Putamen (tissue), 1 donor: ENCODE measurements around the gene MRTFA.
"Not testable (repeated sequence)": the region's sequence is repeated elsewhere in the genome, so short reads cannot be mapped to it uniquely, and the experiment has no call there.

Experiments
- DNase-seq: peaks from one replicate; pipeline ENCODE4 v3.0.0-alpha.2; 2016; ENCODE audit warnings: low spot score

MRTFA gene

GRCh38 chr22:40521046-40521445 is 115.5 kb downstream of the MRTFA start:
- no peak for DNase-seq

GRCh38 chr22:40520562-40520961 is 116.0 kb downstream of the MRTFA start:
- no peak for DNase-seq

- DNase-seq = no peak
Measured at GRCh38 chr22:40519948-40520331, 116.6 kb downstream of the MRTFA start.

GRCh38 chr22:40519284-40519947 is 117.1 kb downstream of the MRTFA start:
- no peak for DNase-seq

GRCh38 chr22:40518840-40519239 is 117.7 kb downstream of the MRTFA start:
- no peak for DNase-seq

- DNase-seq = no peak
Measured at GRCh38 chr22:40517631-40518030, 118.9 kb downstream of the MRTFA start.

GRCh38 chr22:40516416-40516815 is 120.1 kb downstream of the MRTFA start:
- DNase-seq = no peak

GRCh38 chr22:40512426-40513136 is 123.9 kb downstream of the MRTFA start:
- no peak for DNase-seq

GRCh38 chr22:40511604-40512003 is 124.9 kb downstream of the MRTFA start:
- DNase-seq = no peak

- DNase-seq = no peak
Measured at GRCh38 chr22:40510631-40511364, 125.7 kb downstream of the MRTFA start.

- peak; percentile 56 for DNase-seq
Measured at GRCh38 chr22:40509401-40510134, 127.0 kb downstream of the MRTFA start.

GRCh38 chr22:40508046-40508445 is 128.5 kb downstream of the MRTFA start:
- not testable (repeated sequence) for DNase-seq

- DNase-seq = no peak
Measured at GRCh38 chr22:40507491-40507890, 129.0 kb downstream of the MRTFA start.

- DNase-seq = no peak
Measured at GRCh38 chr22:40506762-40507161, 129.8 kb downstream of the MRTFA start.

GRCh38 chr22:40504285-40505249 is 132.0 kb downstream of the MRTFA start:
- DNase-seq = no peak

GRCh38 chr22:40502919-40503318 is 133.6 kb downstream of the MRTFA start:
- no peak for DNase-seq

GRCh38 chr22:40500465-40500786 is 136.1 kb downstream of the MRTFA start:
- not testable (repeated sequence) for DNase-seq

- DNase-seq = no peak
Measured at GRCh38 chr22:40499209-40499623, 137.3 kb downstream of the MRTFA start.

GRCh38 chr22:40498420-40499208 is 137.9 kb downstream of the MRTFA start:
- no peak for DNase-seq

GRCh38 chr22:40493441-40493840 is 143.1 kb downstream of the MRTFA start:
- DNase-seq = no peak
